Activated naive CD4-positive, alpha-beta T cell (primary cell): Measurements from ENCODE around the gene ANOS1.
"Not testable (repeated sequence)": the region's sequence is repeated elsewhere in the genome, so short reads cannot be mapped to it uniquely, and the experiment has no call there.

Experiments
- DNase-seq, 4 experiments: peaks; one replicate each; lab custom pipeline; 2025; lab: John Stamatoyannopoulos, UW

Gene ANOS1

DNA sequence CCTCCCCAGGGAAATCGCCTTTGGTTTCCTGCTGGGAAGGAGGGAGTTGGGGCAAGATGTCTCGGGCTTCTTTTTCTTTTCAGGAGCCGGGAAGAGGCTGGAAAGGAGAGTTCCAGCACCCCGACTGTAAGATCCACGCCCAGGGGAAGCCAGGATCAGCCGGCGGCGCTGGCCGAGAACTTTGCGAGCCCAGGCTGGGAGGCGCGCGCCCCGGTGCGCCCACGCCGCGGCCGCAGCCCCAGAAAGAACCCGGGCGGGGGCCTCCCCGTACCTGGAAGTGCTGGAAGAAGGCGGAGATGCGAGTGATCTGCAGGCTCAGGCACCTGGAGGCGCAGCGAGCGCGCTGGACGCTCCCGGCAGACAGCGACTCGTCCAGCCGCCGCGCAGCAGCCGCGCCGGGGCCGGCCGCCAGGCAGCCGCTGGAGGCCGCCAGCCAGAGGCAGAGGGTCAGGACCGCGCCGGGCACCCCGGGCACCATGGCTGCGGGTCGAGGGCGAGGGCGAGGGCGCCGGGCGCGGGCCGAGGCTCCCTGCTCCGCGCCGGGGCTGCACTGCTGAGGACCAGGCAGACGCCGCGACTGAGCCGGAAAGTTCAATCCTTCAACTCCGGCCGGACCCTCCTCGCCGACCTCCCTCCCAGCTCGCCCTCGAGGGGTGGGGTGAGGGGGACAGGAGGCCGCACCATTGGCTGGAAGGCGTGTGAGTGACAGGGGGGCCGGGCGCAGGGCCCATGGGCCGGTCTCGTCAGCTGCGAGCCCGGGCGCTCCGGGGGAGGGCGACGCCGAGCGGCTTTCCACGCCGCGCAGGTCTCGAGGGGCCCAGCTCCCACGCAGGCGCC lies at the start of gene ANOS1:
TSS of gene ANOS1 (minus strand) at position 579 of the 837 bp plus-strand sequence. CDS start at position 478, 101 bp downstream.
- DNase-seq = no peak

- DNase-seq = no peak
These were observed 41.2 kb upstream of the ANOS1 start for GRCh38 chrX:8773117-8773516.

GRCh38 chrX:8760021-8760420 lies 28.1 kb upstream of the ANOS1 start:
- no peak for DNase-seq

DNA sequence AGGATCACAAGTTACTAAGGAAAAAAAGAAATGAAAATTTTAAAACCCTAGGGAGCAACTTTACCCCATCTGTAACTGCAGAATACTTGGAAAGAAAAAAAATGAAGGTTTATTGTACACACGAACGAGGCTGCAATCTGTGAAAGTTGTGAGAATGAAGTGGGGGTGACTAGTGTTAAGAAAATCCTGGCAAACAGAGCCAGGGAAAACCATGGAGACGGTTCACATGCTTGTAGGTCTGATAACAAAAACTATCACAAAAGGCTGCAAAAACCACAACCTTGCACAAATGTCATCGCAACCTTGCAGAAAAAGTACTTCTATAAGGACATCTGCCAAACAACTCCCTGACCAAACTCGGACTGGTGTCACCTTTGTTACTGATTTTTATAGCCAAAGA lies 26.8 kb upstream of the ANOS1 start:
- not testable (repeated sequence) for DNase-seq

GRCh38 chrX:8757609-8758389 lies 25.9 kb upstream of the ANOS1 start:
- DNase-seq = not testable (repeated sequence)

GRCh38 chrX:8755813-8756212 lies 23.9 kb upstream of the ANOS1 start:
- DNase-seq = no peak

DNA sequence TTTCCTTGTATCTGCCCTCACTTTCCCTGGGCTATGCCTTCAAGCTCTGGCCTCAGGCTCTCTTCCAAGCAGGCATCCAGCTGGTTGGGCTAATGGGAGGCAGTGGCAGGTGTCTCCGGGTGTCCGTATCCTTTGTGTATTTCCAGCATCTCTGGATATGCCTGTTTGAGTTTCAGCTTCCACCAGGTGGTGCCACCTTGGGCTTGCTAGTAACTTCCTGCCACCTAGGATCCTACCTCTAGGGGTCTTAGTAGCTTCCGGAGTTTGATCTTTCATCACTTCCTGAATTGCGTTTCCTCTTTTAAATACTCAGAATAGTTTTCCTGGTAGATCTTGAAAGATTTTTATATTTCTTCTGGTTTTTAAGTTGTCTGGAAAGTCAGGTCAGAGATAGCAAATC lies 23.2 kb upstream of the ANOS1 start:
- no peak for DNase-seq

- no peak for DNase-seq
These were observed 17.8 kb upstream of the ANOS1 start for GRCh38 chrX:8749697-8750096.

DNA sequence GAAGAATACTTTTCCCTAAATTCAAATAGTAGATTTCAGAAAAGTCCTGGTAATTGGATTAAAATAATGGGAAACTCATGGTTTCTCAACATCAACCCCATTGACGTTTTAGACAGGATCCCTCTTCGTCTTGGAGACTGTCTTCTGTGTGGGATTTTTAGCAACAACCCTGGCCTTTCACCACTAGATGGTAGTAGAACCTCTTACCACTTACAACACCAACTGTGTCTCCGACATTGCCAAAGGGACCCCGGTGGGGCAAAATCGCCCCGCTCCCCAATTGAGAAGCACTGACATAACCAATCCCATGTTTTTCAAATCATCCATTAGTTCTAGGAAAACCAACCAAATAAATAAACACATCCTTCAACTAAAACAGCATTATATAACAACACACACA lies 16.9 kb upstream of the ANOS1 start:
- no peak for DNase-seq

GRCh38 chrX:8743126-8743732 lies 11.3 kb upstream of the ANOS1 start:
- peak in 3 of 4 experiments; percentile 15 to 55 (median 35) for DNase-seq

- DNase-seq = no peak
These were observed 10.0 kb upstream of the ANOS1 start for GRCh38 chrX:8741981-8742380.

DNA sequence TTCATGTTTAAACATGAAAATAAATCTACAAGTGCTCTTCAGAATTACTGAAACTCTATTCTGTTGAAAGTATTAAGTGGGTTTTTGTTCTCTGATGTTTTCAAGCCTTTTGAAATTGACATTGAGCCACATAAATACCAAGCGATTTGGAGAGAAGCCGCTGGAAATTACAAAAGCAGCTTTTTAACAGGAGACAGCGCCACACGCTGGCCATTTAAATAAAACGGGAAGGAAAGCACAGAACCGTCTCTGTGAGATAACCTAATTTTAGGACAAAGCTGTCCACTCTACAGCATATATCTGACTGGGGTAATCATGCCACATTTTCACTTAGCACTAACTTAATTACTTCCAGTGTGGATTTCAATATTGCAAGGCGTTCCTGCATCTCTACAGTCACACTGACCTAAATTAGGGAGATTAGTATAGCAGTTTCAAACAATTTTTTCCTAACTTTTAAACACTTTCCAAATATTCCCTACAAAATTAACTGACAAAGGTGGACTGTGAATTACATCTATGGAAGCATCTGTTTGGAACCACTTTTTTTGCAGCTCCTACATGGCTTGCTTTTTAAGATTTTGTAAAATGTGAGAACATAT lies 6.8 kb upstream of the ANOS1 start:
- DNase-seq = no peak

DNA sequence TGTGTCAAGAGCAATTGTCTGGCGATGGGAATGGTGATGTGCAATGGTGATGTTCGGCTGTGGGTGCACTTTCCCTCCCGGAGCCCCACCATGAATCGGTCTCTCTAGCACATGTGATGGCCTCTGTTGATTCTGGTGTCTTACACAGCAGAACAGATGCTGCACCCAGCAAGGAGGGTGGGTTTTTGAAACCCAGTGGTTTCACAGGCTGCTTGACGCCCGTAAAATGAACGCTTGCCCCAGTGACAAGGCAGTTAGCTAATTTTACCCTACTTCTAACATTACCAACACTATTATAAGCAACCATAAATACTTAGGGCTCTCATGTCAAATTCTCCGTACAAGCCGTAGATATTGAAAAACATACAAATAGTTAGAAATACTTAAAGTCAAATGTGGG lies 5.9 kb upstream of the ANOS1 start:
- no peak for DNase-seq

- DNase-seq = no peak
These were observed 952 bp downstream of the ANOS1 start for GRCh38 chrX:8730812-8731558.

GRCh38 chrX:8729811-8730210 lies 2.1 kb downstream of the ANOS1 start:
- no peak for DNase-seq

- DNase-seq = no peak
These were observed 2.9 kb downstream of the ANOS1 start for GRCh38 chrX:8728932-8729535.

DNA sequence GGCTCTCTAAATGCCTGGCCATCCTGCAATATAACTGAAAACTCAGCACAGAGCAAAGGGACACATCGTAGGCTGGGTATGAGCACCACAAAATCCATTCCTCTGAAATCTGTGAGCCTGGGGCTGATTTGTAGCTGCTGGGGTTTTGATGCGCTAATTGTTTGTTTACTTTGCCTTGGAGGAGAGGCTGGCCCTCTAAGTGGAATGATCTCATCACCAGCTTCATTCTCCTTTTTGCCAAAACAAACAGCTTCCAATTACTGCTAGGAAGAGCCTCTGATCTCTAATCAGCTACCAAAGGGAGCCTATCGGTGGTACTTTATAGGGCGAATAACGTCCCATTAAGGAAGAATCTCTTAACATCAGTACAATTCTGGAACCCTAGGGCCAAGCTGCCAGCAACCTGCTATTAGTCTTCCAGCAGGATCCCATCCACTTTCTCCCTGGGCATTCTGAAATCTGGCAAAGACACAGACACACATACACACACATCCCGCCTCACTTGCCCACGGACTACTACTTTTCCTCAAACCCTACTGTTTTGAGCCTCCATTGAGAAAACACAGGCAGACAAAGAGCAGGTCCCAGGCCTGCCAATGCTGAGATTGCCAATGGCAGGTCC lies 5.8 kb downstream of the ANOS1 start:
- no peak for DNase-seq

- DNase-seq = no peak
These were observed 7.6 kb downstream of the ANOS1 start for GRCh38 chrX:8724300-8724699.

GRCh38 chrX:8721536-8721935 lies 10.4 kb downstream of the ANOS1 start:
- DNase-seq = no peak

DNA sequence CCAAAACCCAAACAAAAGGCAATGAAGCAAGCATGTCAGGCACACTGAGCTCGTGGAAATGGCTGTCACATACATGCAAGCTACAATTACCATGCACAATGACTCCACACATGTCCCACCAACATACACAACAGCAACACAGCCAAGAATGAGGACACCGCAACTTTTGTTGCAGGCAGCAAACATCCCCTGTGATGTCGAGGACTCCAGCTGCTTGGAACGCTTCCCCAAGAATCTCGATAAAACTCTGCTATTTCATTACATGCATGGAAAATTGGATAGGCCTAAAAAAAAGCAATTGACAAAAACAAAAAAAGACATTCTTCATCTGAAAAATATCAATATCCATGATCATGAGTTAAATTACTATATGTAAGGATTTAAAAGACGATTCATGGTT lies 11.8 kb downstream of the ANOS1 start:
- DNase-seq = no peak

GRCh38 chrX:8717354-8717753 lies 14.6 kb downstream of the ANOS1 start:
- DNase-seq = no peak
